GM12878 (cell line): ENCODE measurements around the gene MAGEA11. TPM values are rescaled to one million over a fixed set of nuclear protein-coding genes. Genes with fewer than 3 reads are reported as not detected.

Source experiments
- ATAC-seq: fragments of 200-7000 bp; cut with Tn5 transposase; 3 replicates; pipeline ENCODE4 v1.9.1; 2020; ENCODE audit warnings: mild to moderate bottlenecking, moderate library complexity
- BruUV-seq: library from RNA; stranded (reverse); fragments of 400-500 nt; replicated peaks from 2 replicates; lab custom pipeline; 2021; lab: Mats Ljungman, UMichigan
- CTCF ChIA-PET: fragments of 300-600 bp; sonication (Branson Sonifier 250); formaldehyde crosslinking; extraction: SDS; loops from one replicate; lab custom pipeline; 2021; ENCODE audit warnings: inconsistent platforms; lab: Yijun Ruan, JAX
- POLR2A ChIA-PET: fragments of 350-600 bp; formaldehyde crosslinking; extraction: SDS; loops from one replicate; lab custom pipeline; 2021; ENCODE audit warnings: inconsistent platforms; lab: Charles Lee
- RAD21 ChIA-PET: fragments of 300-600 bp; sonication (Branson Sonifier 250); formaldehyde crosslinking; loops from one replicate; lab custom pipeline; 2023; ENCODE audit warnings: antibody characterized with exemption; ENCODE audit not compliant: unreplicated experiment; lab: Charles Lee
- SMC1A ChIA-PET: fragments of 300-600 bp; sonication (Branson Sonifier 250); formaldehyde crosslinking; loops from one replicate; lab custom pipeline; 2023; ENCODE audit not compliant: unreplicated experiment, uncharacterized antibody; lab: Charles Lee
- DNase-seq: peaks from one replicate; pipeline ENCODE4 v3.0.0-alpha.2; 2011; ENCODE audit warnings: low read depth, low spot score
- FAIRE-seq: peaks from 3 replicates; lab custom pipeline; 2011; peaks lifted over from hg19 to GRCh38; lab: Jason Lieb, UNC
- H2AFZ ChIP-seq: 2 replicates; pipeline ENCODE4 v1.6.0; 2011; ENCODE audit warnings: low read depth, low read length, control low read depth; ENCODE audit not compliant: control insufficient read depth
- H3K27ac ChIP-seq: 2 replicates; pipeline ENCODE4 v1.5.1; 2011; ENCODE audit warnings: control low read depth; ENCODE audit not compliant: control insufficient read depth, insufficient read depth
- H3K27me3 ChIP-seq, 2 experiments: replicated peaks in 1 of 2; 2 replicates each; pipeline versions ENCODE4 v1.6.0 to v1.6.1; 2011; ENCODE audit warnings: low read length in 1 of 2; ENCODE audit not compliant: control insufficient read depth in 2 of 2, insufficient read depth in 2 of 2
- H3K36me3 ChIP-seq, 2 experiments: 2 replicates each; pipeline ENCODE4 v1.5.1; 2011; ENCODE audit warnings: low read length in 1 of 2; ENCODE audit not compliant: control insufficient read depth in 2 of 2, insufficient read depth in 2 of 2
- H3K4me1 ChIP-seq: 2 replicates; pipeline ENCODE4 v1.6.1; 2011; ENCODE audit warnings: mild to moderate bottlenecking, low read length, moderate library complexity, mixed read lengths; ENCODE audit not compliant: control insufficient read depth, insufficient read depth
- H3K4me2 ChIP-seq: 2 replicates; pipeline ENCODE4 v1.6.0; 2011; ENCODE audit warnings: control low read depth; ENCODE audit not compliant: control insufficient read depth, insufficient read depth
- H3K4me3 ChIP-seq: fragments of 200-600 bp; sonication (generic); 2 replicates; pipeline ENCODE4 v1.5.1; 2016
- H3K79me2 ChIP-seq: 2 replicates; pipeline ENCODE4 v1.6.0; 2011; ENCODE audit warnings: low read length; ENCODE audit not compliant: control insufficient read depth, insufficient read depth
- H3K9ac ChIP-seq: 2 replicates; pipeline ENCODE4 v1.8.0; 2011; ENCODE audit warnings: low read length, control low read depth, mixed read lengths; ENCODE audit not compliant: control insufficient read depth, insufficient read depth
- H3K9me3 ChIP-seq: replicated peaks from 3 replicates; pipeline ENCODE4 v1.5.1; 2011; ENCODE audit warnings: mild to moderate bottlenecking, low read length; ENCODE audit not compliant: control insufficient read depth, insufficient read depth
- H4K20me1 ChIP-seq: 2 replicates; pipeline ENCODE4 v1.6.0; 2011; ENCODE audit not compliant: control insufficient read depth, insufficient read depth
- EP300 ChIP-seq, 2 experiments: fragments of 150-350 bp in 1 of 2; IDR thresholded peaks; 2 replicates each; pipeline ENCODE4 v1.6.1; 2011 to 2012; ENCODE audit warnings: low read depth in 2 of 2, low read length in 2 of 2, borderline replicate concordance in 1 of 2, improper control_type of control experiment in 1 of 2, inconsistent platforms in 1 of 2; ENCODE audit not compliant: control insufficient read depth in 1 of 2
- ESRRA ChIP-seq: IDR thresholded peaks from 2 replicates; pipeline ENCODE4 v1.6.1; 2012; ENCODE audit warnings: mild to moderate bottlenecking, low read length, improper control_type of control experiment
- FOXK2 ChIP-seq: fragments of 450-650 bp; IDR thresholded peaks from 2 replicates; pipeline ENCODE4 v1.6.1; 2017; ENCODE audit warnings: mild to moderate bottlenecking, moderate library complexity
- HCFC1 ChIP-seq: fragments of 150-350 bp; IDR thresholded peaks from 2 replicates; pipeline ENCODE4 v1.6.1; 2014; ENCODE audit warnings: low read length
- HDAC2 ChIP-seq: fragments of 200-600 bp; sonication (generic); IDR thresholded peaks from 2 replicates; pipeline ENCODE4 v1.6.1; 2017
- MEF2B ChIP-seq: fragments of 450-650 bp; IDR thresholded peaks from 2 replicates; pipeline ENCODE4 v1.6.1; 2018; ENCODE audit warnings: mild to moderate bottlenecking, moderate library complexity; ENCODE audit not compliant: partially characterized antibody, poor library complexity, severe bottlenecking
- SMAD5 ChIP-seq: IDR thresholded peaks from 2 replicates; pipeline ENCODE4 v1.6.1; 2016; ENCODE audit warnings: antibody characterized with exemption, low read depth
- SMC3 ChIP-seq: IDR thresholded peaks from 2 replicates; pipeline ENCODE4 v1.6.1; 2011; ENCODE audit warnings: low read length, improper control_type of control experiment, borderline replicate concordance
- ZBED1 ChIP-seq: IDR thresholded peaks from 2 replicates; pipeline ENCODE4 v1.6.1; 2016; ENCODE audit warnings: borderline replicate concordance
- ZBTB4 ChIP-seq: fragments of 450-650 bp; formaldehyde crosslinking; IDR thresholded peaks from 2 replicates; pipeline ENCODE4 v1.4.0; 2022; ENCODE audit warnings: mild to moderate bottlenecking, moderate library complexity
- WGBS: methylation state at CpG from one replicate; pipeline ENCODE4 v1.1.6; 2016; ENCODE audit warnings: low lambda C conversion rate; ENCODE audit not compliant: insufficient replicate concordance, insufficient coverage; ENCODE audit errors: missing lambda C conversion rate; 5-methylcytosine and 5-hydroxymethylcytosine counted together
- in situ Hi-C: fragments of 300-500 bp; cut with MboI; formaldehyde crosslinking; loops from 9 replicates; pipeline ENCODE4 v1.14.3; 2018; ENCODE audit warnings: mixed read lengths
- intact Hi-C: fragments of 100-400 bp; cut with micrococcal nuclease; formaldehyde crosslinking; loops from one replicate; pipeline ENCODE4 v1.14.2; 2022; ENCODE audit not compliant: unreplicated experiment
- polyA plus RNA-seq, 11 experiments: library from polyadenylated mRNA; depleted of rRNA in 4 of 11; unstranded in 6 of 11; stranded (reverse) in 5 of 11; fragments of >200 nt; fragmentation: Nextera tagmentation in 4 of 11; fragmentation: Illumina TruSeq in 1 of 11; extraction: Ambion mirVana in 4 of 11; extraction: Trizol in 1 of 11; gene quantifications; 1 replicate in 1 of 11; 2 replicates in 10 of 11; pipeline versions ENCODE4 v1.2.1 to v1.2.3, GENCODE V29; 2011 to 2016; ENCODE audit warnings: inconsistent platforms in 2 of 11, missing spikeins in 2 of 11, low read depth in 1 of 11
- total RNA-seq, 4 experiments: library from RNA; depleted of rRNA in 3 of 4; stranded (reverse); fragments of >200 nt in 3 of 4; fragmentation: Illumina TruSeq in 1 of 4; extraction: Trizol in 1 of 4; gene quantifications; 2 replicates each; pipeline versions ENCODE4 v1.2.1 to v1.2.3, GENCODE V29; 2013 to 2021

MAGEA11 gene
- total and polyA plus RNA-seq, 10 of the 15 experiments (the other 5 are each of a cell fraction or from before 2014, with no cell fraction given): 0.07 TPM; not detected in 9

- H3K9me3 ChIP-seq: no peaks in the 10 kb centered on the region
- H3K79me2 ChIP-seq: no peaks in the 10 kb centered on the region
- intact Hi-C loops (no loop called here), in situ Hi-C loops (no loop called here)
- RAD21 ChIA-PET: no interaction called here
- H3K27me3 ChIP-seq: no peaks in the 10 kb centered on the region
- ATAC-seq (no peak), DNase-seq (no peak), FAIRE-seq (no peak)
- no peak overlapping the region for H3K4me2 ChIP-seq
- no peak overlapping the region for H3K9ac ChIP-seq
- no peak overlapping the region for H2AFZ ChIP-seq
- no peaks in the 10 kb centered on the region for H4K20me1 ChIP-seq
- SMC1A ChIA-PET: no interaction called here
- H3K36me3 ChIP-seq: no peaks in the 10 kb centered on the region
- POLR2A ChIA-PET: no interaction called here
- H3K4me3 ChIP-seq: no peak overlapping the region
- H3K27ac ChIP-seq: no peak overlapping the region
- CTCF ChIA-PET: no interaction called here
- no peaks in the 10 kb centered on the region for H3K4me1 ChIP-seq
- TF ChIP-seq ZBED1 (no peak), HDAC2 (no peak), EP300 (IDR thresholded peaks at IDR 0.05; ENCODE audit: borderline replicate concordance in 1 of 2, control insufficient read depth in 1 of 2, low read depth in 2 of 2, low read length in 2 of 2) (no peak), FOXK2 (no peak), SMAD5 (no peak), ZBTB4 (no peak), ESRRA (no peak), HCFC1 (no peak), SMC3 (no peak), MEF2B (no peak)
- WGBS: 24% methylated on average over 2 of the region's 2 CpGs
- no TSS peak for BruUV-seq
Observed at GRCh38 chrX:149681182-149681581, 30.7 kb upstream of the MAGEA11 start.
